GM12873 (cell line): Measurements from ENCODE around the gene F8A1.
"Not testable (repeated sequence)": the region's sequence is repeated elsewhere in the genome, so short reads cannot be mapped to it uniquely, and the experiment has no call there.

Experiments
- TF ChIP-seq, protein P1 (sequence below): IDR thresholded peaks from 2 replicates; pipeline ENCODE4 v1.5.1; 2012; ENCODE audit warnings: low read depth, mild to moderate bottlenecking, moderate library complexity, low read length, control low read depth; ENCODE audit not compliant: insufficient read depth; ENCODE audit errors: missing control alignments

The F8A1 gene

DNA sequence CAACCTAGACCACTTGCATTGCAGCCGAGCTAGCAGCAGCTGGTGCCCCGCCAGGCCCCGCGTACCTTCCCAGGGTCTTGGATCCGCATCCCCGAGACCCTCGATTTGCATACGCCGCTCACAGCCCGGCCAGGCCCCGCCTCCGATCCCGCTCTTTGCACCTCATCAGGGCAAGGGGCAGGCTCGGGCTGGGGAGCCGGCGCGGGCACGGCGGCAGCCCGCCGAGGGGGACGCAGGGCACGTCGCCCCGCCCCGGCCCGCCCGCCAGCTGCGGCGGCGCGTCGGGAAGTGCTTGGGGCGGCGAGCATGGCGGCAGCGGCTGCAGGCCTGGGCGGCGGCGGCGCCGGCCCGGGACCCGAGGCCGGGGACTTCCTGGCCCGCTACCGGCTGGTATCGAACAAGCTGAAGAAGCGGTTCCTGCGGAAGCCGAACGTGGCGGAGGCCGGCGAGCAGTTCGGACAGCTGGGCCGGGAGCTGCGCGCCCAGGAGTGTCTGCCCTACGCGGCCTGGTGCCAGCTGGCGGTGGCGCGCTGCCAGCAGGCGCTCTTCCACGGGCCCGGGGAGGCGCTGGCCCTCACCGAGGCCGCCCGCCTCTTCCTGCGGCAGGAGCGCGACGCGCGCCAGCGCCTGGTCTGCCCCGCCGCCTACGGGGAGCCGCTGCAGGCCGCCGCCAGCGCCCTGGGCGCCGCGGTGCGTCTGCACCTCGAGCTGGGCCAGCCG is at the start of gene F8A1:
F8A1 (plus strand) TSS at position 287 of the 720 bp plus-strand sequence; CDS start at position 307, 20 bp downstream.
- TF ChIP-seq, protein P1, sequence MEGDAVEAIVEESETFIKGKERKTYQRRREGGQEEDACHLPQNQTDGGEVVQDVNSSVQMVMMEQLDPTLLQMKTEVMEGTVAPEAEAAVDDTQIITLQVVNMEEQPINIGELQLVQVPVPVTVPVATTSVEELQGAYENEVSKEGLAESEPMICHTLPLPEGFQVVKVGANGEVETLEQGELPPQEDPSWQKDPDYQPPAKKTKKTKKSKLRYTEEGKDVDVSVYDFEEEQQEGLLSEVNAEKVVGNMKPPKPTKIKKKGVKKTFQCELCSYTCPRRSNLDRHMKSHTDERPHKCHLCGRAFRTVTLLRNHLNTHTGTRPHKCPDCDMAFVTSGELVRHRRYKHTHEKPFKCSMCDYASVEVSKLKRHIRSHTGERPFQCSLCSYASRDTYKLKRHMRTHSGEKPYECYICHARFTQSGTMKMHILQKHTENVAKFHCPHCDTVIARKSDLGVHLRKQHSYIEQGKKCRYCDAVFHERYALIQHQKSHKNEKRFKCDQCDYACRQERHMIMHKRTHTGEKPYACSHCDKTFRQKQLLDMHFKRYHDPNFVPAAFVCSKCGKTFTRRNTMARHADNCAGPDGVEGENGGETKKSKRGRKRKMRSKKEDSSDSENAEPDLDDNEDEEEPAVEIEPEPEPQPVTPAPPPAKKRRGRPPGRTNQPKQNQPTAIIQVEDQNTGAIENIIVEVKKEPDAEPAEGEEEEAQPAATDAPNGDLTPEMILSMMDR: not testable (repeated sequence)

DNA sequence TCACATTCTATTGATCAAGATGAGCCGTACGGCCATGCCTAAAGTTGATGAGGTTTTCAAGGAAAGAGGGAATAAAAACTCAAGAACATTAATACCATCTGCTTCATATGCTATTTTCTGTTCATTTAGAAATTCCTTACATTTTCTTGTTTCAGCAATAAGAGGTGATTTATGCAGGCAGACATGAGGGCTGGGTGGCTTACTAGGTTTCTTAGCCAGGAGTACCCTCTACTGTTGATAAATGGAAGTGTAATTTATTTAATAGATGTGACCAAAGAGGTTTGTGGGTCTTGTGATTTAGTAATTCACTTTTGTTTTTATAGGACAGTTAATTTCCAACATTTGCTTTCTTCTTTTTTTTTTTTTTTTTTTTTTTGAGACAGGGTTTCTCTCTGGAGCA is 45.3 kb upstream of the F8A1 start:
- TF ChIP-seq, protein P1: peak; percentile 50

DNA sequence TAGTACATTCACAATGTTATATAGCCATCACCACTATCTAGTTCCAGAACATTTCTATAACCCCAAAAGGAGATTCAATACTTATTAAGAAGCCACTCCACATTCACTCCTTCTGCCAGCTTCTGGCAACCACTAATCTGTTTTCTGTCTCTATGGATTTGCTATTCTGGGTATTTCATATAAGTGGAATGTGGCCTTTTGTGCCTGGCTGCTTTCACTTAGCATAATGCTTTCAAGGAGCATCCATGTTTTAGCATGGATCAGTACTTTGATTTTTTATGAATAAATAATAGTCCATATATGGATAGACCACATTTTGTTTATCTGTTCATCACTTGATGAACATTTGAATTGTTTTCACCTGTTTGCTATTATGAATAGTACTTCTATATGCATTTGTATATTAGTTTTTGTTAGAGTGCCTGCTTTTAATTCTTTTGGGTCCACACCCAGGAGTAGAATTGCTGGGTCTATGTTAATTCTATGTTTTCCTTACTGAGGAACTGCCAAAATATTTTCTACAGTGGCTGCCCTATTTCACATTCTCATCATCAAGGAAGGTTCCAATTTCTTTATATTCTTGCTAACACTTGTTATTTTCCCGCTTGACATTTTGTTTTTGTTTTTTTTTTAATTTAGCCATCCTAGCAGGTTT is 35.1 kb upstream of the F8A1 start:
- TF ChIP-seq, protein P1: no peak

DNA sequence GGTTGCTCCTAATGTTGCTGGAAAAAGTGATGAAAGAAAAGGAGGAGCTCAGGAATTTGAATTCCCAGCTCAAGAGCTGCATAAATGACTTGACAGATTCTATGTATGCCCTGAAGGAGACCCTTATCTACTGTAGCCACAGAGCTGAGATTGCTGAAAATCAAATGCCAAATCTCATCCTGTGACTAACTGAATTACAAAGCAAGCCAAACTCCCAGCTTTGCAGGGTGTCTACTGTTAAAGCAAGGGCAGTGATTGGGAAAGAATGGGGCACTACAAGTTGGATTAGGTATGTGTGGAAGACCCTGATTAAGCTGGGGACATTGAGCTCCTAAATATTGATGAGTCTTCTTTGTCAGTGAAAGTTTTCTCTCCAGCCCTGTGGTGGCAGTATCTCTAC is 30.9 kb upstream of the F8A1 start:
- TF ChIP-seq, protein P1: no peak

DNA sequence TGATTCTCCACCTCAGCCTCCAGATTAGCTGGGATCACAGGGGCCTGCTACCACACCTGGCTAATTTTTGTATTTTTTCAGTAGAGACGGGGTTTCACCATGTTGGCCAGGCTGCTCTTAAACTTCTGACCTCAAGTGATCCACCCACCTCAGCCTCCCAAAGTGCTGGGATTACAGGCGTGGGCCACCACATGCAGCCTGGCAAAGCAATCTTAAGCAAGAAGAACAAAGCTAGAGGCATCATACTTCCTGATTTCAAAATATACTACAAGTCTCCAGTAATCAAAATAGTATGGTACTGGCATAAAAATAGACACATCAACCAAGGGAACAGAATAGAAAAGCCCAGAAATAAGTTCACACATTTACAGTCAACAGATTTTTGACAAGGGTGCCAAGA is 12.8 kb upstream of the F8A1 start:
- TF ChIP-seq, protein P1: no peak

DNA sequence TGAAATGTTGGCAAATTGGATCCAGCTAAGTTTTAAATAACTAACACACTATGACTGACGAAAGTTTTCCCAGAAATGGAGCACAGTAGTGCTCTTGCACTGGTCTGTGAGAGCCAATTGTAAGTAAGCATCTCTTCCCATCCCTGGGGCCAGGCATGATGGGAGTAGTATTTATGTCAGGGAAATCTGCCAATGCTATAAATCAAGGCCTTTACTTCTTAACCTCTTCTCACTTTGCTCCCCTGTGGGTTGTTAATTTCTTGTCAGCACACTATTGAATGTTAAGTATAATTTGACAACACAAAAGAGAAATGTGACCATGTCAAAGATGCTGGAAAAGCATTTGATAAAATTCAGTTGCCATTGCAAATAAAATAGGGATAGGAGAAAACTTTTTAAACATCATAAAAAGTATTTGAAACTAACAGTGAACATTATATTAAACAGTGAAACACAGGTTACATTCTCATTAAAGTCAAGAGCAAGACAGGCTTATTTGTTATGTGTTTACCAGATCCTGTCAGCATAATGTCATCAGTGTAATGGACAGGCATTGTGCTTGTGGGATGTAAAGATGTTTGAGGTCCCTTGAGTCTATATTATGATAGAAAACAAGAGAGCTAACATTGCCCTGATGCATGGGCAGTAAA is 5.0 kb downstream of the F8A1 start:
- TF ChIP-seq, protein P1: no peak

DNA sequence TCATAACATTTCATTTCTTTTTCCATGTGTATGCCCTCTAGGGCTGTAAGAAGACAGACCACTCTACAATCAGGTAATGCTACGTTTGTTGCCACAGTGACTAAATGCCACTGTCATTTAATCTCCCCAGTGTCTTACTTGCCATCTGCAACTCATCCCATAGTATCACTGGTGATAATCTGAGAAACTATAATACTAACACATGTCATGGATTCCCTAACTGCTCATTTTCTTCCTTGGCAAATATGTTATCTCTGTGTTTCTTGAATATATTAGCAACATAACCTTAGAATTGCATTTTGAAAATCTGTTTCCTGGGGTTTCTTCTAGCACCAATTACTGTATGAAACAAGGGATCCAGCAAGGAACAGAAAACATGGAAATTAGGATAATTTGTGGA is 6.1 kb downstream of the F8A1 start:
- TF ChIP-seq, protein P1: no peak
